Tongue (tissue), 2 donors: ENCODE measurements around the gene HYCC1. TPM values are rescaled to one million over a fixed set of nuclear protein-coding genes. Genes with fewer than 3 reads are reported as not detected.
"Not testable (repeated sequence)": the region's sequence is repeated elsewhere in the genome, so short reads cannot be mapped to it uniquely, and the experiment has no call there.

Experiments
- DNase-seq: peaks from one replicate; pipeline ENCODE4 v3.0.0-alpha.2; 2015
- total RNA-seq: library from RNA; depleted of rRNA; stranded (reverse); fragments of >200 nt; gene quantifications from one replicate; pipeline ENCODE4 v1.2.3, GENCODE V29; 2014

HYCC1 gene
- total RNA-seq, 1 donor from 2014 or later = 40.4 TPM

GRCh38 chr7:22983257-22983855 is 30.6 kb downstream of the HYCC1 start:
- no peak for DNase-seq

- DNase-seq = no peak
These were observed 33.5 kb downstream of the HYCC1 start for GRCh38 chr7:22980422-22980821.

- DNase-seq = no peak
These were observed 34.1 kb downstream of the HYCC1 start for GRCh38 chr7:22979861-22980260.

- DNase-seq = no peak
These were observed 34.7 kb downstream of the HYCC1 start for GRCh38 chr7:22979251-22979650.

GRCh38 chr7:22974636-22975035 is 39.3 kb downstream of the HYCC1 start:
- not testable (repeated sequence) for DNase-seq

- DNase-seq = no peak
These were observed 41.7 kb downstream of the HYCC1 start for GRCh38 chr7:22972207-22972606.

- DNase-seq = no peak
These were observed 44.9 kb downstream of the HYCC1 start for GRCh38 chr7:22969010-22969431.

Other genes with a start within 250 kb of the HYCC1 start
- 162 TPM for gene TOMM7, start 191.3 kb downstream of the HYCC1 start, total RNA-seq
- gene KLHL7, start 91.7 kb upstream of the HYCC1 start, total RNA-seq = 31.7 TPM
- gene NUP42, start 167.9 kb upstream of the HYCC1 start, total RNA-seq = 44.5 TPM
- 120 TPM for gene GPNMB, start 232.6 kb upstream of the HYCC1 start, total RNA-seq